Stimulated activated CD8-positive, alpha-beta memory T cell treated with anti-CD3 and anti-CD28 coated beads, Interleukin-7, amount 100 ng/mL, for 48 hours (primary cell): ENCODE measurements around the gene FTSJ3.

Experiments
- DNase-seq, 2 donors: peaks; one replicate each; pipeline ENCODE4 v3.0.0-alpha.2; 2020; ENCODE audit warnings: low read depth in 1 of 2; ENCODE audit errors: extremely low read depth in 1 of 2

FTSJ3 gene

GRCh38 chr17:63792055-63792729, 35.3 kb downstream of the FTSJ3 start:
- no peak for DNase-seq

- DNase-seq = no peak
Measured at GRCh38 chr17:63790057-63790456, 37.4 kb downstream of the FTSJ3 start.

GRCh38 chr17:63786971-63787711, 40.3 kb downstream of the FTSJ3 start:
- DNase-seq = no peak

DNA sequence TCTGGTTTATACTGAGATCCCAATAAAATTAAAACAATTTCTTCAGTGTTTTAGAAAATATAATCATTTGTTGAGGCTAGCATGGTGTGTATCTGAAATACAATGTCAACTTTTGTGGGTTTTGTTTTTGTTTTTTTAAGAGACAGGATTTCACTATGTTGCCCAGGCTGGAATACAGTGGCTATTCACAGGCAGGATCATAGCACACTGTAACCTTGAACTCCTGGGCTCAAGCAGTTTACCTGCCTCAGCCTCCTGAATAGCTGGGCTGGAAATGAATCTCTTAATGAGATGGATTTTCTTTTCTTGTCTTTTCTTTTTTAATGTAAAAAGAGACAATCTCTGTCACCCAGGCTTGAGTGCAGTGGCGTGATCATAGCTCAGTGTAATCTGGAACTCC, 41.3 kb downstream of the FTSJ3 start:
- DNase-seq = no peak

GRCh38 chr17:63785556-63785955, 41.9 kb downstream of the FTSJ3 start:
- DNase-seq = no peak

- DNase-seq = no peak
Measured at GRCh38 chr17:63783522-63783921, 43.9 kb downstream of the FTSJ3 start.

- no peak for DNase-seq
Measured at GRCh38 chr17:63780928-63781327, 46.5 kb downstream of the FTSJ3 start.

GRCh38 chr17:63780507-63780906, 47.0 kb downstream of the FTSJ3 start:
- DNase-seq = no peak

- DNase-seq = no peak
Measured at GRCh38 chr17:63775420-63775819, 52.0 kb downstream of the FTSJ3 start.

DNA sequence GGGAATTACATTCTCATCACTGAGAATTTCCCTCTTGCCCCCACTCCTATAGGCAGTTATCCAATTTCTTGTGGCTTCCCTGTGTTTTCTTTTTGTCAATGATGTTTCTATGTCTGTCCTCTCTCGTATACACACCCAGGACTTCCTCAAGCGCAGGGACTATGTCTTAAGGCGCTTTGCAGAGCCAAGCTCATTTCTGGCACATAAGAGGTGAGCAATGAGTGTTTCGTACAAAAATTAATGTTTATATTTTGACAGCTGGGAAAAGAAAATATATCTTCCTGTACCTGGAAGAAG, 52.5 kb downstream of the FTSJ3 start:
- DNase-seq = no peak

DNA sequence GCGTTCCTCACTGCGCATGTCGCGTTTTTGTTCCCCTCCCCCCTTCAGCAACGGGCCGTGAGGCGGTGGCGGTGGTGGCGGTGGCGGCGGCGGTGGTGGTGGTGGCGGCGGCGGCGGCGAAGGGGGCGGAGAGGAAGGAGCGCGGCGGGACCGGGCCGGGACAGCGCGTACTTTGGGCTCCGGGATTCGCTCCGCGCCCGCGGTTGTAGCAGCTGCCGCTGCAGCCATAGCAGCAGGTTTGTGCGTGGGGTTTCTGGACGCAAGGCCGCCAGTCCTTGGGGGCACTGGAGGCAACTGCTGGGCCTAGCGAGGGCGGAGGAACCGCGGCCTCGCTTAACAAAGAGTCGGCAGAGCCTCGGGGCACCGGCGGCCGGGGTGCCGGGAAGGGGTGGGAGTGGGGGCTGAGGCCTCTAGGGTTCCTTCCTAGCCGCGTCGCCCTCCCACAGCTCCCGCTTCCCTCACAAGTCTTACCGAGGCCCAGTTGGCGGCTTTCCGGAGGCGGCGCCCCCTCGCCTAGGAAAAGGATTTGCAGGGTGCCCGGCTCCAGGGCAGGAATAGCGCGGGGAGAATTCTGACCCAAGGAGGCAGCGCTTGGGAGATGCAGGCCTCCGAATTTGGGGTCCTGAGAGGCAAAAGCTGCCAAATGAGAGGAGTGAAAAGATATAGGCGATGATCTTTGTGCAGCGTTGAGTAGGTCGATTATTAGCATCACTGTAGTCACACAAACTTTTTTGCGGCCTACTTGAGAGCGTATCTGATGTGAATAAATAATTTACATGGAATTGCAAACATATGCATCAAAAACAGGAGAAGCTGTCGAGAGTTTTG, 53.1 kb downstream of the FTSJ3 start, which contains the start of gene DDX42:
TSS of gene DDX42 (plus strand) at position 30 of the 828 bp plus-strand sequence. CDS start 12,880 bp downstream, outside the sequence.
- no peak for DNase-seq

- peak; percentile 96 to 98 for DNase-seq
Measured at GRCh38 chr17:63773272-63774140, 54.0 kb downstream of the FTSJ3 start, which contains the start of gene CCDC47. CCDC47 (minus strand) TSS chr17:63773597; CDS start chr17:63766175, 7,422 bp downstream.

- no peak for DNase-seq
Measured at GRCh38 chr17:63772801-63773271, 54.6 kb downstream of the FTSJ3 start.
